Suprapubic skin (tissue), 3 donors: Measurements from ENCODE around the gene ZNF441.

ENCODE experiments used
- POLR2AphosphoS5 ChIP-seq, 3 donors: sonication (generic); formaldehyde crosslinking; IDR thresholded peaks; one replicate each; pipeline ENCODE4 v1.6.1; 2017; ENCODE audit warnings: antibody characterized with exemption in 3 of 3
- TF ChIP-seq, protein P1 (sequence below), 2 donors: fragments of 200-600 bp in 1 of 2; fragments of 450-650 bp in 1 of 2; sonication (generic) in 1 of 2; IDR thresholded peaks; one replicate each; pipeline ENCODE4 v1.5.1; 2016 to 2019; ENCODE audit warnings: antibody characterized with exemption in 2 of 2, mild to moderate bottlenecking in 1 of 2, moderate library complexity in 1 of 2

DNA sequence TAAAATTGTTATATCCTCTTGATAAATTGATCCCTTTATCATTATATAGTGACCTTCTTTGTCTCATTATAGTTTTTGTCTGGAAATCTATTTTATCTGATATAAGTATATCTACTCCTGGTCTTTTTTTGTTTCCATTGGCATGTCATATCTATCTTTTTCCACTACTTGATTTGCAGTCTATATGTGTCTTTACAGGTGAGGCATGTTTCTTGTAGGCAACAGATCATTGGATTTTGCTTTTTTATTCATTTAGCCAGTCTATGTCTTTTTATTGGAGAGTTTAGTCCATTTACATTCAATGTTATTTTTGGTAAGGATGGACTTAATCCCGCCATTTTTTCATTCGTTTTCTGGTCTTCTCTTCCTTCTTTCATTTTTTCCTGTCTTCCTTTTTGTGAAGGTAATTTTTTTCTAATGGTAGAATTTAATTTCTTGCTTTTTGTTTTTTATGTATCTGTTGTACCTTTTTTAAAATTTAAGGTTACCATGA, 14.5 kb upstream of the ZNF441 start:
- TF ChIP-seq, protein P1, sequence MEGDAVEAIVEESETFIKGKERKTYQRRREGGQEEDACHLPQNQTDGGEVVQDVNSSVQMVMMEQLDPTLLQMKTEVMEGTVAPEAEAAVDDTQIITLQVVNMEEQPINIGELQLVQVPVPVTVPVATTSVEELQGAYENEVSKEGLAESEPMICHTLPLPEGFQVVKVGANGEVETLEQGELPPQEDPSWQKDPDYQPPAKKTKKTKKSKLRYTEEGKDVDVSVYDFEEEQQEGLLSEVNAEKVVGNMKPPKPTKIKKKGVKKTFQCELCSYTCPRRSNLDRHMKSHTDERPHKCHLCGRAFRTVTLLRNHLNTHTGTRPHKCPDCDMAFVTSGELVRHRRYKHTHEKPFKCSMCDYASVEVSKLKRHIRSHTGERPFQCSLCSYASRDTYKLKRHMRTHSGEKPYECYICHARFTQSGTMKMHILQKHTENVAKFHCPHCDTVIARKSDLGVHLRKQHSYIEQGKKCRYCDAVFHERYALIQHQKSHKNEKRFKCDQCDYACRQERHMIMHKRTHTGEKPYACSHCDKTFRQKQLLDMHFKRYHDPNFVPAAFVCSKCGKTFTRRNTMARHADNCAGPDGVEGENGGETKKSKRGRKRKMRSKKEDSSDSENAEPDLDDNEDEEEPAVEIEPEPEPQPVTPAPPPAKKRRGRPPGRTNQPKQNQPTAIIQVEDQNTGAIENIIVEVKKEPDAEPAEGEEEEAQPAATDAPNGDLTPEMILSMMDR (IDR thresholded peaks at IDR 0.05): no peak
- no peak for TF ChIP-seq POLR2AphosphoS5 (IDR thresholded peaks at IDR 0.05)
